Colon (tissue), 2 donors: Measurements from ENCODE around the gene SLC16A10.
"Not testable (repeated sequence)": the region's sequence is repeated elsewhere in the genome, so short reads cannot be mapped to it uniquely, and the experiment has no call there.

Experiments used
- FAIRE-seq: peaks from 2 replicates; lab custom pipeline; 2012; peaks lifted over from hg19 to GRCh38; lab: Jason Lieb, UNC
- donor health status: control.
- donor health status: control.

SLC16A10 gene

DNA sequence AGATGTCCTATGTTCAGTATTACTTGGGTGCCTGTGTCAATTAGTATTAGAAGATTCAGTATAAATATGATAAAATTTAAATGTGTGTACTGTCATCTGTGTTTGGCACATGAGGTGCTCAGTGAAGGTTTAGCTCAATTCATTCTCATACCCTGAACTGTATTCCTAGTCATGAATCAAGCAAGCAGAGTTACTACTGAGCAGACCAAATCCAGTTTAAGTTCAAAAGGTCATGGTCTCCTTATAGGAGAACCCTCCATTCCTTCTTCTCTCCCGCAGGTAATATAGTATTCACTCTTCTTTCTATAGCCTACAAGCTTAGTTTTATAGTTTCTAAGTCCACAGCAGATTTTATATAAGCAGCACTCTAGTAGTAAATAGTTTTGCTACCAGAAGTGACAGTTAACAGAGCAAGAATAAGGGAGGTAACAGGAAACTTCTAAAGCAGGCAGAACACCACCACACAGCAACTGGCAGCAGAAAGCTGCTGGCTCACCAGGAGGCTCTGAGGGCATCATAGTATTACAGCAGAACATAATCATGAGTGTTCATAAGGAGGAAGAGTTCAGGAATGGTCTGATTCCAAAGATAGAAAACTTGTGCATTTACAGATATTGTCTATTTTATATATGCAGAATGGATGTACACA, 133.2 kb downstream of the SLC16A10 start:
- FAIRE-seq = no peak

DNA sequence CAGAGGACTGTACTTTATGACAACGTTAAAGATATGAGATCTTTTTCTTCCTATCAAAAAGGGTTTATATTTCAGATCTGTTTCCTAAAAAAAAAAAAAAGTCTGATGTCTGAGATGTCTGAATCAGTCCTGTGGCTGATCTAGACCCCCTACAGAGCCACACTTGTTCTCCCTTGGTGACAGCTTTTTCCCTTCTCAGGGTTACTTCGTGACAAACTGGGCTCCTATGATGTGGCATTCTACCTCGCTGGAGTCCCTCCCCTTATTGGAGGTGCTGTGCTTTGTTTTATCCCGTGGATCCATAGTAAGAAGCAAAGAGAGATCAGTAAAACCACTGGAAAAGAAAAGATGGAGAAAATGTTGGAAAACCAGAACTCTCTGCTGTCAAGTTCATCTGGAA, 134.5 kb downstream of the SLC16A10 start:
- FAIRE-seq = no peak

DNA sequence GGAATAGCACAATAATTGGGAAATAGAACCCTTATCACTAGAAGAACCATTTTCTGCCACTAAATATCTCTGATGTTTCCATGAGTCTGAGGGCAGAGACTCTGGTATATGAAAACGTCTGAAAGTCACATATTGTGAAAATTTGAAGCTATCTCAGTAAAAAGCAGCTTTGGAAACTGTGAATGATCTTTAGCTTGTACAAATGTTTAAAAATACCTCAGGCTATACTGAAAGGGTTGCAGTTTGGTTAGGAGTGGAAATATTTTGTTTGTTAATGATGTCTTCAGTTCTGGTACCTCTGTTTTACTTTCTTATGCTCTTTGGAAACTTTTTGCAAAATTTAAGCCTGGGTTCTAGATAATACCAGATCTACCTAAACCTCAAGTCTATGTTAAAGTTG, 135.0 kb downstream of the SLC16A10 start:
- FAIRE-seq = no peak

DNA sequence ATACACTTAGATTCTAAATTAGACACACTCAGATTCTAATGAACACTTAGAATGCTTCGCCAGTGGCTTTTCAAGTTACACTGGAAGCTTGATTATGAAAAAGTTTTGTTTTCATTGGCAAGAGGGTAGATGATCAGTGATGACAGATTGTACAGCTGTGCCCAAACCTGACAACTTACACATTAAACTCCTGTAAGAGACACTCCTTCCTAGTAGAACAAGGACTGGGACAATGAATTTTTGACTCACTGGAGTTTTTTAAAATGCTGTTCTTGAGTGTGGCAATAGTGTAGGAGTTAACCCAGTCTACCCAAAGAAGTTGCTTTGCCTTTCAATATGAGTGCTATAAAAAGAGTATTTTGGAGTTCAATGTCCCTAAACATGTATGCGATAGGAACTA, 140.8 kb downstream of the SLC16A10 start:
- no peak for FAIRE-seq

DNA sequence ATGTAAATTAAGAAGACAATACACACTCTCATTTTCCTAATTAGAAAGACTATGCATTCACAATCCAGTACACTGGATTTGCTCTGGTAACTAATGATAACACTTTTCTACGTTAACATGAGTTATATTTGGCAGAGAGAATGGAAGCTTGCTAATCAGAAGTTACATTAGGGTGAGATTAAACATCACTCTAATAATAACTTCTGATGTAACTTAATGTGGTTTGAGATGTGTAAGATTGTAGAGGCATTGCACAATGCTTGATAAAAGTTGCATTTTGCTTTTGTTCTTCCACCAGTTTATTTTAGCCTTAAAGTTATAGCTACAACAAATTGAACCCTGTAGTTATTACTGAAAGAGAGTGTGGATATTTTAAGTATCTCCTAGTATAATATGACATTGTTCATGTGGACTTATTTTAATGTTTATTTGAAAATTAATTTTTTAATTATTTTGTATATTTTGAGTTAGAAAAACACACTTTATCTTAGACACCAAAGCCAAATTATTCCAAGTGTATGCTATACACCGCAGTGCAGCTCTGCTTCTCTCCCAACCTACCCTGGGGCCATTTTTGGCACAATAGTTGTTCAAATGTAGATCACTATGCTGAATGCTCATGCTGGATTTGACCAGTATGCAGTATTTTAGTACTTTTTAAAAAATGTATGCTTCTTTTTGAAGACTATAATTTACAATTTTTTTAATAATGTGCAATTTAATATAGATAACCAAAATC, 143.2 kb downstream of the SLC16A10 start:
- FAIRE-seq = no peak

DNA sequence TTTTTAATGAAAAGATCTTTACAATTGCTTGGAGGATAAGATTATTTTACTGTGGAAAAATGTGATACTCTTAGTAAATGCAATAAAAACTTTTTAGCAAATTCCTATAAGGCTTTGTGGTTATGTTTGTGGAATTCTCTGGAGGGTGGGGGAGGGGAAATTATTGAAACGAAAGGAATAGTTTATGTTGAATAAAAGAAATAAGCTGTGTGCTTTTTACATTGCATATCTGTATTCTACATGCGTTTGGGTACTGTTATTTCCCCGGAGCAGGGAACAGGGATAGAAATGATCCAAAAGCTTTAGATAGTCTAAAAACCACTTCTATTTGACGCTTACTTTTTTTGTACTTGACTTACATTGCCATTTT, 143.8 kb downstream of the SLC16A10 start:
- no peak for FAIRE-seq

DNA sequence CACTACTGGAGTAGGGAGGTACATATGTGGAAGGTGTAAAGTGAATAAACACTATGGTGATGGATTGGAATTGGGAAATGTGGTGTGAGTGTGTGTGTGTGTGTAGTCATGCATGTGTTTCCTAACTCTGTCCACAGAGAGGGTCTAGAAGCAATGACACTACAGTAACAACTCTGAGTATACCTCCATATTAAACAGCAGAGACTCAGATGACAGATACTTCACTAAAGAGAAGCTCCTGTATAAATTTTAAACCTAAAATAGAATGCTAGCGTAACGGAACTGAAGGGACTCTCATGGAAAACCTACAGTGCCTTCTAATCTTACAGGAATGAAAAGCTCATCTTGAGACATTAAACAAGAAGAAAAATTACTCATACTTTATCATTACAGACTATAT, 150.5 kb downstream of the SLC16A10 start:
- no peak for FAIRE-seq

DNA sequence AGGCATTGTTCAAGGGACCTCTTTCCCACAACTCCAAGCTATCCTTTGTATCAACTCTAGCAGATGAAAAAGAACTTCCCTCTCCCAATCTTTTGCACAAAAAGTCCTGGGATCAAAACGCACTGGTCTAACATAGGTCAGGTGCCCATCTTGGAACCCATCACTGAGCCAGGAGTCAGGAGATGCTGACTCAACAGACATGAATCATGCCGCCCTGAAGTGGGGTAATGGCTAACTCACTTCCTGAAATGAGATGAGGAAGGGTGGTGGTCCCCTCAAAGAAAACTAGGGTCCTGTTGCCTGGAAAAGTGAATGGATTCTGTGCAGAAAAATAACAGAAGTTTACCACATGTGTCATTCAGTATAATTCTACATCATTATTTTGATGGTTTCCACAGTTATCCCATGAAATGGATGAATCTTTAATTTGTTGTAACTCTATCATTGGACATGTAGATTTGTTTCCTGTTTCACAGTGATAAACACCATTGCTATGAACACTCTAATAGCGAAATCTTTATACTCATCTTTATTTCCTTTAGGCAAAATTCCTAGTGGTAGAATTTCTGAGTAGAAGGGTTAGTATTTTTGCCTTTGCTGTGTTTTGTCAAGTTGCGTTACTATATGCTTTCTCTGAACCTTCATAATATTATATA, 151.3 kb downstream of the SLC16A10 start:
- FAIRE-seq = no peak

DNA sequence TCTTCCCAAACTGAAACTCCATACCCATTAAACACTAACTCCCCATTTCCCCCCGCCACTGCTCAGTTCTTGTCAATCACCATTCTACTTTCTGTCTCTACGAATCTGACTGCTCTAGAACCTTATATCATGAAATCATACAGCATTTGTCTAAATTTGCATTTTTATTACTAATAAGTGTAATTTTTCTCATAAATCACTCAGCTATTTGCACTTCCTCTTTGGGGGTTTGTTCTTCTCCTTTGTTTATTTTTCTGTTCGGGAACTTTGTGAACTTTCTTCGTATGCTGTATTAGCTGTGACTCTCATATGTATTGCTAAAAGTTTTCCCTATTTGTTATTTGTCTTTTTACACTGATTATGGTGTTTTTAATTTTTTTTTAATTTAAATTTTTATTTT, 152.2 kb downstream of the SLC16A10 start:
- no peak for FAIRE-seq

DNA sequence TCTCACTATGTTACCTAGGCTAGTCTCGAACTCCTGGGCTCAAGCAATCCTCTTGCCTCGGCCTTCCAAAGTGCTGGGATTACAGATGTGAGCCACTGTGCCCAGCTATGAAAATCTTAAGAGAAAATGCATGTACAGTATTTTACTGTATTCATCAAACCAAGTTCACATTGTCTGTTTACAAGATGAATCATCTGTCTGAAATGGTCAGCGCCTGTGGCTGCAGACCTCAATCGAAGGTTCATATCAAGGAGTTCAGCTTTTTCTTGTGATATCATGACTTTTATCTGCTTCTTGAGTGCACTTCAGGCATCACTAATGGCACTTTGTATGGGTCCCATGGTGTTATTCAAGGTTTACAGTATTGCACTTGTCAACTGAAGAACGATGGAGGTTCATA, 155.1 kb downstream of the SLC16A10 start:
- FAIRE-seq = no peak

DNA sequence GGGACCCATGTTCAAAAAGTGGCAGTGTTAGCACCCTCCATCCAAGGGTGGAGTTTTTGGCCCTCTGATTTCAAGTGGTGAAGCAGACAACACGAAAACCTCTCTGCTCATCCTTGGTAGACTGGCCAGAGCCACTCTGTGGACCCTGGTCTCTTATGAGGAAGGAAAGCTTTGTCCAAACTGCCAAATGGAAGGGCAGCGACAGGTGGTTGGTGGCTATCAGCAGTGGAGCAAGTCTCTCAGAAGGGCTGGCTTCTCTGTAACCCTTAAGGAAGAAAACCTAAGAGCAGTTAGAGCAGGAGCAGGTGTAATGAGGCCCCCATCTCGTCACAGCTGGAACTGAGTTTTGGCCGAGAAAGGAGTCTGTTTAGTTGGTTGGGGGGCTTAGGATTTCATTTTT, 155.8 kb downstream of the SLC16A10 start:
- FAIRE-seq = no peak

DNA sequence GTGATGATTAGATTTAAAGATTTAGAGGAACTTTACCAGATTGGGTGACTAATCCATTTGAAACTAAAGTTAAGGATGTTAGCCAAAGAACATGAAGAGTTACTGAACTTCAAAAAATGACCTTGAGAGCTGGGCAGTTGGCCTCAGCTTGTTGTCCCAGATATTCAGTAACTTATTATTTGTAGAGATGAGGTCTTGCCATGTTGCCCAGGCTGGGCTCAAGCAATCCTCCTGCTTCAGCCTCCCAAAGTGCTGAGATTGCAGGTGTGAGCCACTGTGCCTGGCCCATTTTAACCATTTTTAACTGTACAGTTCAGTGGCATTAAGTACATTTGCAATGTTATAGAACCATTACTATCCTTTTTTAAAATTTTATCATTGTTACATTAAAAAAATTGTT, 161.5 kb downstream of the SLC16A10 start:
- no peak for FAIRE-seq

DNA sequence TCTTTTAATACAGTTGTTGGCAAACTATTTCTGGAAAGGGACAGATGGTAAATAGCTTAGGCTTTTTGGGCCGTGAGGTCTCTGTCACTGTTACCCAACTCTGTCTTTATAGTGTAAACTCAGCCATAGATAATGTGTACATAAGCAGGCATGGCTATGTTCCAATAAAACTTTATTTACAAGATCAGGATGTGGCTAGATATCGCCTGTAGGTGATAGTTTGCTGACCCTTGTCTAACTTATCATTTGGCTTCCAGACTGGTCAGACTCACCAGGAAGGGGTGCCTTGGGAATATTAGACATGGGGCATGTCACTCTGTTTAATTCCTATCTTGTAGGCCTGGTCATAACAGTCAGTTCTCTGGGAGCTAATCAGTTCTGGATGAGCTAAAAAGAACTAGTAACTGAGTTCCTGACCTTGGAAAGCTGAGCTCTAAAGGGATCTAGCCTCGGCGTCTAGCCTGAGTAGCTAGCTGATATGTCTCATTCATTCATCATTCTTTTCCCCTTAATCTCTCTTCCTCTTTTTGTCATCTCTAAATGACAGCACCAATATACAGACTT, 163.6 kb downstream of the SLC16A10 start:
- FAIRE-seq = no peak

DNA sequence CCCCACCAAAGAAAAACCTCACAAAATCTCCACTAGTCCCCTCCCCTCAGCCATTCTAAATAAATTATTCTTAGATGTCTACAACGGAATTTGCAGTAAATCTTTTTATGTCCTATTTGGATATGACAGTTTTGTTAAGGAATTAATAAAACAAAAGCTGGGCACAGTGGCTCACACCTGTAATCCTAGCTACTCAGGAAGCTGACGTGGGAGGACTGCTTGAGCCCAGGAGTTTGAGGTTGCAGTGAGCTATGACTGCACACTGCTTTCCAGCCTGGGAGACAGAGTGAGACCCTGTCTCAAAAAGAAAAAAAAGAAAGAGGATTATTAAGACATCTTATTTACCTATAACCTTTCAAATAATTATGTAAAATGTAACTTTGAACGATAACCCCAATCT, 165.4 kb downstream of the SLC16A10 start:
- FAIRE-seq = no peak

DNA sequence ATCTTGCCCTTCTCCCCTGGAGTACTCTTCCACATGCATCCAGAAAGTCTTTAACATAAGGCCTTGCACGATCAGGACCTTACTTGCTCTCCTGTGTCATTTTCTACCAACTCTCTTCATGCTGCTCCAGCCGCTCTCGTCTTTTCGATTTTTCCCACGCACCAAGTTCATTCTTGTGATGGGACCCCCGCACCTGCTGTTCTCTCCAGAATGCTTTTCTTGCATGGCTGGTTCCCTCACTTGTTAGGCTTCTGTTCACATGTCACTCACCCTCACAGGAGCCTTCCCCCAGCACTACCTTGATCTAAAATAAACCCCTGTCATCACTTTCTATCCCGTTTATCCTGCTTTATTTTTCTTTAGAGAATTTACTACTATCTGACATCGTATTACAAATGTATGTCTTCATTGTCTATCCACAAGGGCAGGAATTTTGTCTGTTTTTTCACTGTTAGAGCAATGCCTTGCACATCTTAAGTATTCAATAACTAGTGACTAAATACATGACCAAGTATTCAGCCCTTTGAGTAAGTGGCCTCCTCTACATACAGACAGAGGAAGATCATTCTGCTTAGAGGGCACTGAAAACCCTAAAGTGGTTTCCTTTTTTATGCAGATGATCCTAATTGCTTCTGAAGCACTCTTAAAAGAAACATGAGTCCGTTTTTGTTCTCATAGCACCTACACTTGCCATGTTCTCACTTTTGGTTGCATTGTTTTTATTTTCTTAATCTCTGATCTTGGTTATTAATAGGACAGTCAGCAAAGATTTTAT, 166.9 kb downstream of the SLC16A10 start:
- no peak for FAIRE-seq

DNA sequence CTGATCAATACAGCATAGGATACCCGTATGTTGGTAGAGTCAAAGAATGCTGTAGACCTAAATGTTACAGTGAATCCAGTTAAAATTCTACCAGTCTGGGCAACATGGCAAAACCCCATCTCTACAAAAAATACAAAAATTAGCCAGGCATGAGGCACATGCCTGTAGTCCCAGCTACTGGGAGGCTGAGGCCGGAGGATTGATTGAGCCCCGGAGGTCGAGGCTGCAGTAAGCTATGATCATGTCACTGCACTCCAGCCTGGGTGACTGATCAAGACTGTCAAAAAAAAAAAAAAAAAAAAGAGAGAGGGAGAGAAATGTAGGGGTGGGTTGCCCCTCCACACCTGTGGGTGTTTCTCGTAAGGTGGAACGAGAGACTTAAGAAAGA, 167.5 kb downstream of the SLC16A10 start:
- FAIRE-seq = no peak

DNA sequence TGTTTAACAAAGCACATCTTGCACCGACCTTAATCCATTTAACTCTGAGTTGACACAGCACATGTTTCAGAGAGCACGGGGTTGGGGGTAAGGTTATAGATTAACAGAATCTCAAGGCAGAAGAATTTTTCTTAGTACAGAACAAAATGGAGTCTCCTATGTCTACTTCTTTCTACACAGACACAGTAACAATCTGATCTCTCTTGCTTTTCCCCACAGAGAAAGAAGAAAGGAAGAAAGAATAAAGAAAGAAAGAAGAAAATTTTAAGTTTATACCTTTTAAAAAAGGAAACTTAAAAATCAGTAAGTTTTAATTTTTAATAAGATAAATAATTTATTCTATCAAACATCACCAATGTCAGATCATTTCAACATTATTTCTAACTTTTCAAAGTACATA, 168.5 kb downstream of the SLC16A10 start:
- FAIRE-seq = not testable (repeated sequence)

DNA sequence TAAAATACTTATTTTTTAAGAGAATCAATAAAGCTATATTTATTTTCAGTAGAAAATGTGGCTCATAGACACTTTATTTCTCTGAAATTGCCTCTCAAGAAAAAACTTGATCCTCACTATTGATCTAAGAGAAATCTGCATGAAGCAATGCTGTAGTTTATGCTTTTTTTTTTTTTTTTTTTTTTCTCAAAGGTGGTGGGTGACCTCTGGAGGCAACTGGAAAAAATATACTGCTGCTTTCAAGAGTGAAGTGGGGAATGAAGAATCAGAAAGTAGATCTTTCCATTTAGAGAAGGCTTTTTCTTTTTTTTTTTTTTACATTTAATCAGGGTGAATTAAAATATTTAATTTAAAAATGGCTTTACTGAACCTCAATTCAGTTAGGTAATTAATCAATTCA, 169.3 kb downstream of the SLC16A10 start:
- FAIRE-seq = no peak

DNA sequence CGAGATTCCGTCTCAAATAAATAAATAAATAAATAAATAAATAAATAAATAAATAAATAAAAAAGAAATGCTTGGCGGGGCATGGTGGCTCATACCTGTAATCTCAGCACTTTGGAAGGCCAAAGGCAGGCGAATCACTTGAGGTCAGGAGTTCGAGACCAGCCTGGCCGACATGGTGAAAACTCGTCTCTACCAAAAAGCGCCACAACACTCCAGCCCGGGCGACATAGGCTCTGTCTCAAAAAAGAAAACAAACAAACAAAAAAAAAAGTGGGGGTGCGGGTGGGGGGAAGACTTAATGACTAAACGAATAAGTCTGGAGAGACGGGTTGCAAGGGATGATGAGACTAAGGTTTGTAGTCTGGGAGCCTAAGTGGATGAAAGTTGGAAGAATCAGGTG, 170.7 kb downstream of the SLC16A10 start:
- no peak for FAIRE-seq

DNA sequence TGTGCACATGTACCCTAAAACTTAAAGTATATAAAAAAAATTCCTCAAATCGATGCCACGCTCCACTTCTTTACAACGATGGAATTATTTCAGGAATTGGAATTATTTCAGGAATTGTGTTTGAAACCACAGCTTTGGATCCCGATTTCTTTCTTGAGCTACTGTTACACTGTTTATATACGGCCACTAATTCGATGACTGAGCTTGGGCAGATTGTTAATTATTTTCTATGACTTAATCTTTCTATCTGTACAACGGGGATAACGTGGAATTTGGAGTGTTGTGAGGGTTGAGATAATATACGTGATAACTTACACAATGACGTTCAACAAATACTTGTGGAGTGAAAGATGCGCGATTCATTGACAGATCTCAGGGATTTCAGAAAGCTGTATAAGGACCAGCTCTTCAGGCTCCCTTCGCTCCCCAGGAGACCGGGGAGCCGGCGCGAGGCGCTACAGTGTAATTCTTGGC, 171.3 kb downstream of the SLC16A10 start:
- no peak for FAIRE-seq

DNA sequence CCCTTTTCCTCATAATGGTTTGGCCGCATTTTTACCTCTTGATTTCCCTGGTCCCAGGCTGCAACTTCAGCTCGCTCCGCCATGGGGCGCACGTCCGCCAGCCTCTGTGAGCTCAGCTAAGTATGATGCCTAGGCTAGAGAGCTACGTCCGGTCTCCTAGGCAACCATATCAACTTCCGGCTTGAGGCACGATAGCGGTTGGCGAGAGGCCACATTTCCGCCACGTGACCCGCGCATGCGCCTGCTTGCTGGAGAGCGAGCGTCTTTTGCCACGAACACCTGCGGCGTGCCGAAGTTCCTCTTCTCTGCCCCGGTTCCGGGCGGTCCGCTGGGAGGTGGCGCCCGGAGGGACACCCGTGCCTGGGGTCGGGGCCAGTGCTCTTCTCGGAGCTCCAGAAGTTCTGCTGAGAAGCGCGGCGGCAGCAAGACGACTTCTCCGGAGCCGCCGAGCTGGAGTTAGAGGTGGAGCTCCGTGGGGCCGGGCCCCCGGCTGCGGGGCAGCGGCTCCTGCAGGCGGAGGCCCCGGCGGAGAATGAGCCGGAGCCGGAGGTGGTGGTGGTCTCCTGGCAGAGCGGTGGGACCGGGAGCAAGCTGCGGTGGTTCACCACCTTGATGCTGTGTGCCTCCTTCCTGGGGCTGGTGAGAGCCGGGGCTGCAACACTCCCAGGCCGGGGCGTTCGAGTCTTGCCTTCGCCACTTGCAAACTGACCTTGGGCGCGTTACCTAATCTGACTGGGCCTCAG, 172.0 kb downstream of the SLC16A10 start:
- peak; percentile 49 for FAIRE-seq
